GM12878 (cell line): Measurements from ENCODE around the gene ARMC8. TPM values are rescaled to one million over a fixed set of nuclear protein-coding genes. Genes with fewer than 3 reads are reported as not detected.

Source experiments
- ATAC-seq: fragments of 200-7000 bp; cut with Tn5 transposase; 3 replicates; pipeline ENCODE4 v1.9.1; 2020; ENCODE audit warnings: mild to moderate bottlenecking, moderate library complexity
- BruUV-seq: library from RNA; stranded (reverse); fragments of 400-500 nt; replicated peaks from 2 replicates; lab custom pipeline; 2021; lab: Mats Ljungman, UMichigan
- CTCF ChIA-PET: fragments of 300-600 bp; sonication (Branson Sonifier 250); formaldehyde crosslinking; extraction: SDS; loops from one replicate; lab custom pipeline; 2021; ENCODE audit warnings: inconsistent platforms; lab: Yijun Ruan, JAX
- POLR2A ChIA-PET: fragments of 350-600 bp; formaldehyde crosslinking; extraction: SDS; loops from one replicate; lab custom pipeline; 2021; ENCODE audit warnings: inconsistent platforms; lab: Charles Lee
- RAD21 ChIA-PET: fragments of 300-600 bp; sonication (Branson Sonifier 250); formaldehyde crosslinking; loops from one replicate; lab custom pipeline; 2023; ENCODE audit warnings: antibody characterized with exemption; ENCODE audit not compliant: unreplicated experiment; lab: Charles Lee
- SMC1A ChIA-PET: fragments of 300-600 bp; sonication (Branson Sonifier 250); formaldehyde crosslinking; loops from one replicate; lab custom pipeline; 2023; ENCODE audit not compliant: unreplicated experiment, uncharacterized antibody; lab: Charles Lee
- DNase-seq: peaks from one replicate; pipeline ENCODE4 v3.0.0-alpha.2; 2011; ENCODE audit warnings: low read depth, low spot score
- FAIRE-seq: peaks from 3 replicates; lab custom pipeline; 2011; peaks lifted over from hg19 to GRCh38; lab: Jason Lieb, UNC
- H2AFZ ChIP-seq: 2 replicates; pipeline ENCODE4 v1.6.0; 2011; ENCODE audit warnings: low read depth, low read length, control low read depth; ENCODE audit not compliant: control insufficient read depth
- H3K27ac ChIP-seq: 2 replicates; pipeline ENCODE4 v1.5.1; 2011; ENCODE audit warnings: control low read depth; ENCODE audit not compliant: control insufficient read depth, insufficient read depth
- H3K27me3 ChIP-seq, 2 experiments: replicated peaks in 1 of 2; 2 replicates each; pipeline versions ENCODE4 v1.6.0 to v1.6.1; 2011; ENCODE audit warnings: low read length in 1 of 2; ENCODE audit not compliant: control insufficient read depth in 2 of 2, insufficient read depth in 2 of 2
- H3K36me3 ChIP-seq, 2 experiments: 2 replicates each; pipeline ENCODE4 v1.5.1; 2011; ENCODE audit warnings: low read length in 1 of 2; ENCODE audit not compliant: control insufficient read depth in 2 of 2, insufficient read depth in 2 of 2
- H3K4me1 ChIP-seq: 2 replicates; pipeline ENCODE4 v1.6.1; 2011; ENCODE audit warnings: mild to moderate bottlenecking, low read length, moderate library complexity, mixed read lengths; ENCODE audit not compliant: control insufficient read depth, insufficient read depth
- H3K4me2 ChIP-seq: 2 replicates; pipeline ENCODE4 v1.6.0; 2011; ENCODE audit warnings: control low read depth; ENCODE audit not compliant: control insufficient read depth, insufficient read depth
- H3K4me3 ChIP-seq: fragments of 200-600 bp; sonication (generic); 2 replicates; pipeline ENCODE4 v1.5.1; 2016
- H3K79me2 ChIP-seq: 2 replicates; pipeline ENCODE4 v1.6.0; 2011; ENCODE audit warnings: low read length; ENCODE audit not compliant: control insufficient read depth, insufficient read depth
- H3K9ac ChIP-seq: 2 replicates; pipeline ENCODE4 v1.8.0; 2011; ENCODE audit warnings: low read length, control low read depth, mixed read lengths; ENCODE audit not compliant: control insufficient read depth, insufficient read depth
- H3K9me3 ChIP-seq: replicated peaks from 3 replicates; pipeline ENCODE4 v1.5.1; 2011; ENCODE audit warnings: mild to moderate bottlenecking, low read length; ENCODE audit not compliant: control insufficient read depth, insufficient read depth
- H4K20me1 ChIP-seq: 2 replicates; pipeline ENCODE4 v1.6.0; 2011; ENCODE audit not compliant: control insufficient read depth, insufficient read depth
- CBX5 ChIP-seq: sonication (generic); IDR thresholded peaks from 2 replicates; pipeline ENCODE4 v1.6.1; 2016; ENCODE audit warnings: low read depth, moderate library complexity, mild to moderate bottlenecking, inconsistent platforms
- HDAC2 ChIP-seq: fragments of 200-600 bp; sonication (generic); IDR thresholded peaks from 2 replicates; pipeline ENCODE4 v1.6.1; 2017
- HDAC6 ChIP-seq: fragments of 200-600 bp; sonication (generic); IDR thresholded peaks from one replicate; pipeline ENCODE4 v1.8.0; 2017; ENCODE audit warnings: antibody characterized with exemption; ENCODE audit not compliant: unreplicated experiment
- MTA3 ChIP-seq: IDR thresholded peaks from 2 replicates; pipeline ENCODE4 v1.6.1; 2012; ENCODE audit warnings: low read length, inconsistent platforms, borderline replicate concordance
- NBN ChIP-seq: fragments of 450-650 bp; IDR thresholded peaks from 2 replicates; pipeline ENCODE4 v1.6.1; 2016
- POLR2AphosphoS5 ChIP-seq: IDR thresholded peaks from 2 replicates; pipeline ENCODE4 v1.6.1; 2011; ENCODE audit warnings: mild to moderate bottlenecking, low read length, inconsistent platforms
- RELA ChIP-seq: fragments of 450-650 bp; IDR thresholded peaks from 2 replicates; pipeline ENCODE4 v1.8.0; 2014; ENCODE audit warnings: borderline replicate concordance; ENCODE audit not compliant: partially characterized antibody
- SP1 ChIP-seq: IDR thresholded peaks from one replicate; pipeline ENCODE4 v1.6.1; 2011; ENCODE audit warnings: low read depth, low read length
- SUPT20H ChIP-seq: IDR thresholded peaks from 2 replicates; pipeline ENCODE4 v1.6.1; 2011; ENCODE audit warnings: low read depth, mild to moderate bottlenecking, low read length, moderate library complexity, borderline replicate concordance; ENCODE audit not compliant: control insufficient read depth
- TCF3 ChIP-seq: IDR thresholded peaks from 2 replicates; pipeline ENCODE4 v1.6.1; 2012; ENCODE audit warnings: low read depth, mild to moderate bottlenecking, low read length, borderline replicate concordance; ENCODE audit not compliant: insufficient read depth
- WGBS: methylation state at CpG from one replicate; pipeline ENCODE4 v1.1.6; 2016; ENCODE audit warnings: low lambda C conversion rate; ENCODE audit not compliant: insufficient replicate concordance, insufficient coverage; ENCODE audit errors: missing lambda C conversion rate; 5-methylcytosine and 5-hydroxymethylcytosine counted together
- in situ Hi-C: fragments of 300-500 bp; cut with MboI; formaldehyde crosslinking; loops from 9 replicates; pipeline ENCODE4 v1.14.3; 2018; ENCODE audit warnings: mixed read lengths
- intact Hi-C: fragments of 100-400 bp; cut with micrococcal nuclease; formaldehyde crosslinking; loops from one replicate; pipeline ENCODE4 v1.14.2; 2022; ENCODE audit not compliant: unreplicated experiment
- polyA plus RNA-seq, 11 experiments: library from polyadenylated mRNA; depleted of rRNA in 4 of 11; unstranded in 6 of 11; stranded (reverse) in 5 of 11; fragments of >200 nt; fragmentation: Nextera tagmentation in 4 of 11; fragmentation: Illumina TruSeq in 1 of 11; extraction: Ambion mirVana in 4 of 11; extraction: Trizol in 1 of 11; gene quantifications; 1 replicate in 1 of 11; 2 replicates in 10 of 11; pipeline versions ENCODE4 v1.2.1 to v1.2.3, GENCODE V29; 2011 to 2016; ENCODE audit warnings: inconsistent platforms in 2 of 11, missing spikeins in 2 of 11, low read depth in 1 of 11
- total RNA-seq, 4 experiments: library from RNA; depleted of rRNA in 3 of 4; stranded (reverse); fragments of >200 nt in 3 of 4; fragmentation: Illumina TruSeq in 1 of 4; extraction: Trizol in 1 of 4; gene quantifications; 2 replicates each; pipeline versions ENCODE4 v1.2.1 to v1.2.3, GENCODE V29; 2013 to 2021
- TF ChIP-seq, protein P1 (sequence below): fragments of 450-650 bp; formaldehyde crosslinking; IDR thresholded peaks from 2 replicates; pipeline ENCODE4 v1.4.0; 2020; ENCODE audit warnings: mild to moderate bottlenecking, moderate library complexity
- TF ChIP-seq, protein P2 (sequence below): fragments of 150-350 bp; IDR thresholded peaks from 2 replicates; pipeline ENCODE4 v1.6.1; 2016; ENCODE audit warnings: low read depth, low read length
- TF ChIP-seq, protein P3 (sequence below): fragments of 450-650 bp; IDR thresholded peaks from 2 replicates; pipeline ENCODE4 v1.6.1; 2016; ENCODE audit warnings: mild to moderate bottlenecking

ARMC8 gene
- total and polyA plus RNA-seq, 10 of the 15 experiments (the other 5 are each of a cell fraction or from before 2014, with no cell fraction given): 29.8 to 93.4 (median 45.3) TPM

DNA sequence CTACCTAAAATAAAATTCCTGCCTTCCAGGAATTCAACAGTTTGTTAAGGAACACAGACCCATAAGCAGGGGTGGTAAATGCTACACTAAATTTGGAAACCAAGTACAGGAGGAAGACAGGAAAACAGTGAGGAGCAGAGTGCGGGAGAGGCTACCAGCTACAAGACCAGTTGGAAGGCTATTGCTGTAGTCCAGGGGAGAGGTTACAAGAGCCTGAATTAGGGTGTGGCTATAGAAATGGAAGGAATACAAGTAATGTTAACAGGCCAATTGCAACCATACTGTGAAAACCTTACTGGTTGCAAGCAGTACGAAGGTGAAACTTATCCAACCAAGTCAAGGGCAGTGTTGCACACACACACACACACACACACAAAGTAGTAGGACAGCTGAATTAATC is 880 bp upstream of the ARMC8 start:
- Histone ChIP-seq H3K9me3 (no peaks in the 10 kb centered on the region), H2AFZ (peak overlapping the region; percentile 100), H3K79me2 (peaks cover 38% of the 10 kb centered on the region), H3K4me3 (no peak overlapping the region), H3K9ac (no peak overlapping the region), H3K27ac (no peak overlapping the region), H3K4me2 (peak overlapping the region; percentile 97), H3K36me3 (no peaks in the 10 kb centered on the region; a peak in 1 of 4 replicates), H3K27me3 (peaks cover 0 to 1% of the 10 kb centered on the region in 2 experiments; a peak in 1 of 4 replicates), H3K4me1 (no peaks in the 10 kb centered on the region), H4K20me1 (no peaks in the 10 kb centered on the region)
- WGBS: 45% methylated on average over 2 of the region's 2 CpGs
- in situ Hi-C loops (no loop called here), intact Hi-C loops (loop anchor here (10.0 kb wide), 1 partner anchor 229 kb away; no protein-coding TSS in a partner anchor)
- ATAC-seq: no peak
- no peak for TF ChIP-seq CBX5
- TF ChIP-seq, protein P1, sequence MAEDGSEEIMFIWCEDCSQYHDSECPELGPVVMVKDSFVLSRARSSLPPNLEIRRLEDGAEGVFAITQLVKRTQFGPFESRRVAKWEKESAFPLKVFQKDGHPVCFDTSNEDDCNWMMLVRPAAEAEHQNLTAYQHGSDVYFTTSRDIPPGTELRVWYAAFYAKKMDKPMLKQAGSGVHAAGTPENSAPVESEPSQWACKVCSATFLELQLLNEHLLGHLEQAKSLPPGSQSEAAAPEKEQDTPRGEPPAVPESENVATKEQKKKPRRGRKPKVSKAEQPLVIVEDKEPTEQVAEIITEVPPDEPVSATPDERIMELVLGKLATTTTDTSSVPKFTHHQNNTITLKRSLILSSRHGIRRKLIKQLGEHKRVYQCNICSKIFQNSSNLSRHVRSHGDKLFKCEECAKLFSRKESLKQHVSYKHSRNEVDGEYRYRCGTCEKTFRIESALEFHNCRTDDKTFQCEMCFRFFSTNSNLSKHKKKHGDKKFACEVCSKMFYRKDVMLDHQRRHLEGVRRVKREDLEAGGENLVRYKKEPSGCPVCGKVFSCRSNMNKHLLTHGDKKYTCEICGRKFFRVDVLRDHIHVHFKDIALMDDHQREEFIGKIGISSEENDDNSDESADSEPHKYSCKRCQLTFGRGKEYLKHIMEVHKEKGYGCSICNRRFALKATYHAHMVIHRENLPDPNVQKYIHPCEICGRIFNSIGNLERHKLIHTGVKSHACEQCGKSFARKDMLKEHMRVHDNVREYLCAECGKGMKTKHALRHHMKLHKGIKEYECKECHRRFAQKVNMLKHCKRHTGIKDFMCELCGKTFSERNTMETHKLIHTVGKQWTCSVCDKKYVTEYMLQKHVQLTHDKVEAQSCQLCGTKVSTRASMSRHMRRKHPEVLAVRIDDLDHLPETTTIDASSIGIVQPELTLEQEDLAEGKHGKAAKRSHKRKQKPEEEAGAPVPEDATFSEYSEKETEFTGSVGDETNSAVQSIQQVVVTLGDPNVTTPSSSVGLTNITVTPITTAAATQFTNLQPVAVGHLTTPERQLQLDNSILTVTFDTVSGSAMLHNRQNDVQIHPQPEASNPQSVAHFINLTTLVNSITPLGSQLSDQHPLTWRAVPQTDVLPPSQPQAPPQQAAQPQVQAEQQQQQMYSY (CRISPR knock-in tag): no peak
- TF ChIP-seq POLR2AphosphoS5: no peak
- TF ChIP-seq SUPT20H: no peak
- no peak for TF ChIP-seq MTA3
- TF ChIP-seq TCF3: no peak
- no peak for TF ChIP-seq HDAC2
- no peak for TF ChIP-seq SP1
- no peak for TF ChIP-seq HDAC6
- TF ChIP-seq, protein P2, sequence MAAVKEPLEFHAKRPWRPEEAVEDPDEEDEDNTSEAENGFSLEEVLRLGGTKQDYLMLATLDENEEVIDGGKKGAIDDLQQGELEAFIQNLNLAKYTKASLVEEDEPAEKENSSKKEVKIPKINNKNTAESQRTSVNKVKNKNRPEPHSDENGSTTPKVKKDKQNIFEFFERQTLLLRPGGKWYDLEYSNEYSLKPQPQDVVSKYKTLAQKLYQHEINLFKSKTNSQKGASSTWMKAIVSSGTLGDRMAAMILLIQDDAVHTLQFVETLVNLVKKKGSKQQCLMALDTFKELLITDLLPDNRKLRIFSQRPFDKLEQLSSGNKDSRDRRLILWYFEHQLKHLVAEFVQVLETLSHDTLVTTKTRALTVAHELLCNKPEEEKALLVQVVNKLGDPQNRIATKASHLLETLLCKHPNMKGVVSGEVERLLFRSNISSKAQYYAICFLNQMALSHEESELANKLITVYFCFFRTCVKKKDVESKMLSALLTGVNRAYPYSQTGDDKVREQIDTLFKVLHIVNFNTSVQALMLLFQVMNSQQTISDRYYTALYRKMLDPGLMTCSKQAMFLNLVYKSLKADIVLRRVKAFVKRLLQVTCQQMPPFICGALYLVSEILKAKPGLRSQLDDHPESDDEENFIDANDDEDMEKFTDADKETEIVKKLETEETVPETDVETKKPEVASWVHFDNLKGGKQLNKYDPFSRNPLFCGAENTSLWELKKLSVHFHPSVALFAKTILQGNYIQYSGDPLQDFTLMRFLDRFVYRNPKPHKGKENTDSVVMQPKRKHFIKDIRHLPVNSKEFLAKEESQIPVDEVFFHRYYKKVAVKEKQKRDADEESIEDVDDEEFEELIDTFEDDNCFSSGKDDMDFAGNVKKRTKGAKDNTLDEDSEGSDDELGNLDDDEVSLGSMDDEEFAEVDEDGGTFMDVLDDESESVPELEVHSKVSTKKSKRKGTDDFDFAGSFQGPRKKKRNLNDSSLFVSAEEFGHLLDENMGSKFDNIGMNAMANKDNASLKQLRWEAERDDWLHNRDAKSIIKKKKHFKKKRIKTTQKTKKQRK: no peak
- TF ChIP-seq RELA: no peak
- TF ChIP-seq, protein P3, sequence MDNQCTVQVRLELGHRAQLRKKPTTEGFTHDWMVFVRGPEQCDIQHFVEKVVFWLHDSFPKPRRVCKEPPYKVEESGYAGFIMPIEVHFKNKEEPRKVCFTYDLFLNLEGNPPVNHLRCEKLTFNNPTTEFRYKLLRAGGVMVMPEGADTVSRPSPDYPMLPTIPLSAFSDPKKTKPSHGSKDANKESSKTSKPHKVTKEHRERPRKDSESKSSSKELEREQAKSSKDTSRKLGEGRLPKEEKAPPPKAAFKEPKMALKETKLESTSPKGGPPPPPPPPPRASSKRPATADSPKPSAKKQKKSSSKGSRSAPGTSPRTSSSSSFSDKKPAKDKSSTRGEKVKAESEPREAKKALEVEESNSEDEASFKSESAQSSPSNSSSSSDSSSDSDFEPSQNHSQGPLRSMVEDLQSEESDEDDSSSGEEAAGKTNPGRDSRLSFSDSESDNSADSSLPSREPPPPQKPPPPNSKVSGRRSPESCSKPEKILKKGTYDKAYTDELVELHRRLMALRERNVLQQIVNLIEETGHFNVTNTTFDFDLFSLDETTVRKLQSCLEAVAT: no peak
- TF ChIP-seq NBN: no peak
- FAIRE-seq: no peak
- SMC1A ChIA-PET: interaction anchor here (1.2 to 5.4 kb wide), 3 partner anchors 8 to 20 kb away, joined by 3 to 34 read pairs (median 3); partner anchors contain the start of gene DBR1
- CTCF ChIA-PET: interaction anchor here (1.3 to 2.3 kb wide), 3 partner anchors 8 to 12 kb away, joined by 4 to 12 read pairs (median 4); partner anchors contain the start of gene DBR1
- BruUV-seq: no TSS peak
- RAD21 ChIA-PET: interaction anchor here (1.3 to 1.6 kb wide), 2 partner anchors 12 to 14 kb away, joined by 4 to 6 read pairs; partner anchors contain the start of gene DBR1
- no peak for DNase-seq
- POLR2A ChIA-PET: interaction anchor here (1.0 to 3.2 kb wide), 2 partner anchors 9 to 13 kb away, joined by 4 to 20 read pairs; partner anchors contain the start of gene DBR1
